Skeletal muscle tissue (tissue), 4 donors: Measurements from ENCODE around the gene ASF1B. TPM values are rescaled to one million over a fixed set of nuclear protein-coding genes. Genes with fewer than 3 reads are reported as not detected.

Source experiments
- H3K27ac ChIP-seq: one replicate; pipeline ENCODE4 v1.7.0; 2013; ENCODE audit warnings: mild to moderate bottlenecking, low read depth, low read length, inconsistent platforms
- H3K27me3 ChIP-seq, 3 donors: one replicate each; pipeline ENCODE4 v1.7.0; 2013; ENCODE audit warnings: low read length in 3 of 3; ENCODE audit not compliant: control insufficient read depth in 3 of 3, insufficient read depth in 3 of 3
- H3K36me3 ChIP-seq, 3 donors: one replicate each; pipeline ENCODE4 v1.7.0; 2013; ENCODE audit warnings: low read length in 3 of 3; ENCODE audit not compliant: control insufficient read depth in 3 of 3, insufficient read depth in 3 of 3
- H3K4me1 ChIP-seq, 3 donors: one replicate each; pipeline ENCODE4 v1.7.0; 2013; ENCODE audit warnings: low read length in 3 of 3, mild to moderate bottlenecking in 3 of 3; ENCODE audit not compliant: control insufficient read depth in 3 of 3, insufficient read depth in 3 of 3
- H3K4me3 ChIP-seq, 3 donors: one replicate each; pipeline ENCODE4 v1.7.0; 2013; ENCODE audit warnings: low read length in 3 of 3
- H3K9ac ChIP-seq, 3 donors: one replicate each; pipeline ENCODE4 v1.7.0; 2013; ENCODE audit warnings: low read length in 3 of 3, mild to moderate bottlenecking in 3 of 3, moderate library complexity in 2 of 3, low read depth in 1 of 3
- H3K9me3 ChIP-seq, 3 donors: one replicate each; pipeline ENCODE4 v1.7.0; 2013; ENCODE audit warnings: low read length in 3 of 3; ENCODE audit not compliant: control insufficient read depth in 3 of 3
- total RNA-seq: library from RNA; depleted of rRNA; stranded (reverse); fragments of >200 nt; gene quantifications from one replicate; pipeline ENCODE4 v1.2.3, GENCODE V29; 2014
- donor health status: Osteomylitis.

Gene ASF1B
- total RNA-seq, 1 donor from 2014 or later: 3.7 TPM

- Histone ChIP-seq H3K4me1 (peaks cover 0 to 3% (median 0%) of the 10 kb centered on the region in 3 donors), H3K36me3 (peaks cover 0 to 10% (median 4%) of the 10 kb centered on the region in 3 donors)
Measured at GRCh38 chr19:14168993-14169392, 32.6 kb upstream of the ASF1B start.

GRCh38 chr19:14168259-14168972 lies 32.0 kb upstream of the ASF1B start:
- Histone ChIP-seq H3K9ac (no peak overlapping the region), H3K4me3 (no peak overlapping the region), H3K27me3 (peaks cover 0 to 15% (median 8%) of the 10 kb centered on the region in 3 donors), H3K27ac (no peak overlapping the region), H3K9me3 (no peaks in the 10 kb centered on the region), H3K36me3 (peaks cover 0 to 10% (median 4%) of the 10 kb centered on the region in 3 donors), H3K4me1 (peaks cover 0 to 3% (median 0%) of the 10 kb centered on the region in 3 donors)

More at GRCh38 chr19:14168993-14169392, 32.6 kb upstream of the ASF1B start:
- Histone ChIP-seq H3K9ac (no peak overlapping the region), H3K27me3 (peaks cover 0 to 12% (median 5%) of the 10 kb centered on the region in 3 donors), H3K9me3 (no peaks in the 10 kb centered on the region), H3K27ac (no peak overlapping the region), H3K4me3 (no peak overlapping the region)

- Histone ChIP-seq H3K36me3 (peaks cover 0 to 10% (median 6%) of the 10 kb centered on the region in 3 donors), H3K27ac (no peak overlapping the region), H3K27me3 (peaks cover 0 to 17% (median 13%) of the 10 kb centered on the region in 3 donors), H3K4me3 (no peak overlapping the region), H3K9me3 (no peaks in the 10 kb centered on the region), H3K9ac (no peak overlapping the region), H3K4me1 (peaks cover 0 to 3% (median 0%) of the 10 kb centered on the region in 3 donors)
Measured at GRCh38 chr19:14167576-14168138, 31.3 kb upstream of the ASF1B start.

- peaks cover 0 to 10% (median 8%) of the 10 kb centered on the region in 3 donors for H3K36me3 ChIP-seq
- H3K9me3 ChIP-seq: no peaks in the 10 kb centered on the region
- peaks cover 0 to 3% (median 0%) of the 10 kb centered on the region in 3 donors for H3K4me1 ChIP-seq
- no peak overlapping the region for H3K9ac ChIP-seq
- no peak overlapping the region for H3K4me3 ChIP-seq
- no peak overlapping the region for H3K27ac ChIP-seq
- H3K27me3 ChIP-seq: peaks cover 0 to 17% (median 13%) of the 10 kb centered on the region in 3 donors
Measured at GRCh38 chr19:14166999-14167575, 30.7 kb upstream of the ASF1B start.

GRCh38 chr19:14165990-14166830 lies 29.8 kb upstream of the ASF1B start:
- Histone ChIP-seq H3K36me3 (peaks cover 0 to 7% (median 6%) of the 10 kb centered on the region in 3 donors), H3K4me3 (no peak overlapping the region), H3K9me3 (no peaks in the 10 kb centered on the region), H3K27me3 (peaks cover 4 to 21% (median 13%) of the 10 kb centered on the region in 3 donors), H3K4me1 (peaks cover 0 to 3% (median 0%) of the 10 kb centered on the region in 3 donors), H3K9ac (no peak overlapping the region), H3K27ac (no peak overlapping the region)

GRCh38 chr19:14164724-14165493 lies 28.5 kb upstream of the ASF1B start:
- Histone ChIP-seq H3K9me3 (no peaks in the 10 kb centered on the region), H3K4me3 (no peak overlapping the region), H3K27me3 (peaks cover 14 to 21% (median 15%) of the 10 kb centered on the region in 3 donors), H3K36me3 (peaks cover 0 to 4% (median under 1%) of the 10 kb centered on the region in 3 donors), H3K9ac (no peak overlapping the region), H3K27ac (no peak overlapping the region), H3K4me1 (peaks cover 0 to 3% (median 0%) of the 10 kb centered on the region in 3 donors)

- H3K27me3 ChIP-seq: peaks cover 14 to 24% (median 16%) of the 10 kb centered on the region in 3 donors
- peaks cover 0 to 3% (median 2%) of the 10 kb centered on the region in 3 donors for H3K4me1 ChIP-seq
- H3K9ac ChIP-seq: no peak overlapping the region
- no peaks in the 10 kb centered on the region for H3K9me3 ChIP-seq
- no peak overlapping the region for H3K4me3 ChIP-seq
- peaks cover 0 to 4% (median 0%) of the 10 kb centered on the region in 3 donors for H3K36me3 ChIP-seq
- H3K27ac ChIP-seq: no peak overlapping the region
Measured at GRCh38 chr19:14164082-14164481, 27.7 kb upstream of the ASF1B start.

- peaks cover 0 to 3% (median 3%) of the 10 kb centered on the region in 3 donors for H3K4me1 ChIP-seq
- H3K36me3 ChIP-seq: peaks cover 0 to 4% (median 0%) of the 10 kb centered on the region in 3 donors
- H3K27ac ChIP-seq: no peak overlapping the region
- no peak overlapping the region for H3K4me3 ChIP-seq
- peaks cover 14 to 17% (median 16%) of the 10 kb centered on the region in 3 donors for H3K27me3 ChIP-seq
- no peaks in the 10 kb centered on the region for H3K9me3 ChIP-seq
- H3K9ac ChIP-seq: no peak overlapping the region
Measured at GRCh38 chr19:14162871-14163297, 26.5 kb upstream of the ASF1B start.

- H3K4me1 ChIP-seq: peaks cover 0 to 3% (median 0%) of the 10 kb centered on the region in 3 donors
- no peak overlapping the region for H3K9ac ChIP-seq
- no peak overlapping the region for H3K4me3 ChIP-seq
- peaks cover 14 to 17% (median 14%) of the 10 kb centered on the region in 3 donors for H3K27me3 ChIP-seq
- no peak overlapping the region for H3K27ac ChIP-seq
- no peaks in the 10 kb centered on the region for H3K9me3 ChIP-seq
- H3K36me3 ChIP-seq: peaks cover 7 to 15% (median 9%) of the 10 kb centered on the region in 3 donors
Measured at GRCh38 chr19:14161305-14161704, 24.9 kb upstream of the ASF1B start.
